DOHH2 (cell line): ENCODE data around the gene RENBP.

Source experiments
- H3F3A ChIP-seq: fragments of 200-600 bp; sonication (generic), shearing (Covaris generic); 2 replicates; pipeline ENCODE4 v1.6.0; 2016; ENCODE audit warnings: antibody characterized with exemption, mild to moderate bottlenecking; ENCODE audit not compliant: control insufficient read depth, insufficient read depth
- H3K27ac ChIP-seq: fragments of 200-600 bp; sonication (generic); 2 replicates; pipeline ENCODE4 v1.5.1; 2014; ENCODE audit warnings: low read depth, mild to moderate bottlenecking, low read length, moderate library complexity
- H3K27me3 ChIP-seq: fragments of 200-600 bp; sonication (generic); 2 replicates; pipeline ENCODE4 v1.6.1; 2014; ENCODE audit warnings: mild to moderate bottlenecking, low read length, mixed read lengths; ENCODE audit not compliant: control insufficient read depth
- H3K36me3 ChIP-seq: fragments of 200-600 bp; sonication (generic); 2 replicates; pipeline ENCODE4 v1.6.1; 2014; ENCODE audit warnings: mild to moderate bottlenecking, low read length, moderate library complexity, mixed read lengths; ENCODE audit not compliant: control insufficient read depth
- H3K4me1 ChIP-seq: fragments of 200-600 bp; sonication (generic); 2 replicates; pipeline ENCODE4 v1.6.1; 2014; ENCODE audit warnings: mild to moderate bottlenecking, low read length, mixed read lengths; ENCODE audit not compliant: control insufficient read depth
- H3K4me2 ChIP-seq: fragments of 200-600 bp; sonication (generic); 2 replicates; pipeline ENCODE4 v1.6.0; 2014; ENCODE audit warnings: mild to moderate bottlenecking, low read length, moderate library complexity
- H3K4me3 ChIP-seq: fragments of 200-600 bp; sonication (generic); 2 replicates; pipeline ENCODE4 v1.5.1; 2014; ENCODE audit warnings: mild to moderate bottlenecking, low read length, mixed read lengths
- H3K79me2 ChIP-seq: fragments of 200-600 bp; sonication (generic); 2 replicates; pipeline ENCODE4 v1.6.1; 2014; ENCODE audit warnings: mild to moderate bottlenecking, low read length, mixed read lengths; ENCODE audit not compliant: control insufficient read depth
- H3K9me2 ChIP-seq: fragments of 200-600 bp; sonication (generic); replicated peaks from 2 replicates; pipeline ENCODE4 v1.6.1; 2014; ENCODE audit warnings: mild to moderate bottlenecking, low read length, mixed read lengths; ENCODE audit not compliant: control insufficient read depth
- H3K9me3 ChIP-seq: fragments of 200-600 bp; sonication (generic); 2 replicates; pipeline ENCODE4 v1.6.1; 2014; ENCODE audit warnings: antibody characterized with exemption, low read length, mixed read lengths; ENCODE audit not compliant: control insufficient read depth, insufficient read depth
- H4K20me1 ChIP-seq: fragments of 200-600 bp; sonication (generic); 2 replicates; pipeline ENCODE4 v1.6.0; 2014; ENCODE audit warnings: low read depth, mild to moderate bottlenecking, antibody characterized with exemption, low read length, moderate library complexity; ENCODE audit not compliant: control insufficient read depth, insufficient read depth
- EZH2phosphoT487 ChIP-seq: fragments of 200-600 bp; sonication (generic); IDR thresholded peaks from 2 replicates; pipeline ENCODE4 v1.6.1; 2017; ENCODE audit warnings: borderline replicate concordance, mild to moderate bottlenecking, antibody characterized with exemption, low read length, moderate library complexity, mixed read lengths
- TF ChIP-seq, protein P1 (sequence below): fragments of 200-600 bp; sonication (generic); IDR thresholded peaks from one replicate; pipeline ENCODE4 v1.5.1; 2014; ENCODE audit warnings: antibody characterized with exemption, mild to moderate bottlenecking, low read depth, low read length; ENCODE audit not compliant: poor library complexity, severe bottlenecking

Gene RENBP

DNA sequence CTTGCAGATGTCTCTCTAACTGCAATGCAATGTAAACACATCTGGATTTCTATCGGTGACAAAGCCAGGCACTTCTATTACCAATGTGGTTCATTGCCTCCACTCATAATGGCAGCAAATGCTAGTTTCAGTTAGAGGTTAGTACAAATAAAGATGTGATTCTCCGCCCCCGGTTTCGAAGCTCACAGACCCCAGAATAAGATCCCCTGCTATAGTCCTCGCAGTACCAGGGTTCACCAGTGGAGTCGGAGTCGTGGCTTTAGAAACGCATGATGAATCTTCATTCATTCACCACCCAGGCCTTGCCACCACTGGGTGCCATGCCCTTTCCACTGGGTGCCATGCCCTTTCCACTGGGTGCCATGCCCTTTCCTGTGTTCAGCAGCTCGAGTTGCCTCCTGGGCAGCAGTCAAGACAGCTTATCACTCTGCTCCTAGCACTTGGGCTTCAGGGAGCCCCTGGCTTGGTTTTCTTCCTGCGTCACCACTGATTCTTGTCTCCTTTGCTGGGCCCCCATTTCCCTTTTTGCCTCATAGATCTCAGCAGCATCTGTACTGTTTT is 6.1 kb downstream of the RENBP start:
- Histone ChIP-seq H3K36me3 (peaks cover 5% of the 10 kb centered on the region; the same call in 1 of the 2 replicates), H3F3A (no peaks in the 10 kb centered on the region), H3K79me2 (peaks cover 21% of the 10 kb centered on the region), H4K20me1 (no peaks in the 10 kb centered on the region), H3K9me3 (no peaks in the 10 kb centered on the region), H3K27me3 (no peaks in the 10 kb centered on the region), H3K4me2 (no peak overlapping the region), H3K4me3 (no peak overlapping the region), H3K4me1 (peaks cover 11% of the 10 kb centered on the region), H3K9me2 (no peaks in the 10 kb centered on the region), H3K27ac (no peak overlapping the region)
- TF ChIP-seq, protein P1, sequence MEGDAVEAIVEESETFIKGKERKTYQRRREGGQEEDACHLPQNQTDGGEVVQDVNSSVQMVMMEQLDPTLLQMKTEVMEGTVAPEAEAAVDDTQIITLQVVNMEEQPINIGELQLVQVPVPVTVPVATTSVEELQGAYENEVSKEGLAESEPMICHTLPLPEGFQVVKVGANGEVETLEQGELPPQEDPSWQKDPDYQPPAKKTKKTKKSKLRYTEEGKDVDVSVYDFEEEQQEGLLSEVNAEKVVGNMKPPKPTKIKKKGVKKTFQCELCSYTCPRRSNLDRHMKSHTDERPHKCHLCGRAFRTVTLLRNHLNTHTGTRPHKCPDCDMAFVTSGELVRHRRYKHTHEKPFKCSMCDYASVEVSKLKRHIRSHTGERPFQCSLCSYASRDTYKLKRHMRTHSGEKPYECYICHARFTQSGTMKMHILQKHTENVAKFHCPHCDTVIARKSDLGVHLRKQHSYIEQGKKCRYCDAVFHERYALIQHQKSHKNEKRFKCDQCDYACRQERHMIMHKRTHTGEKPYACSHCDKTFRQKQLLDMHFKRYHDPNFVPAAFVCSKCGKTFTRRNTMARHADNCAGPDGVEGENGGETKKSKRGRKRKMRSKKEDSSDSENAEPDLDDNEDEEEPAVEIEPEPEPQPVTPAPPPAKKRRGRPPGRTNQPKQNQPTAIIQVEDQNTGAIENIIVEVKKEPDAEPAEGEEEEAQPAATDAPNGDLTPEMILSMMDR, result no peak
- TF ChIP-seq EZH2phosphoT487, result no peak

DNA sequence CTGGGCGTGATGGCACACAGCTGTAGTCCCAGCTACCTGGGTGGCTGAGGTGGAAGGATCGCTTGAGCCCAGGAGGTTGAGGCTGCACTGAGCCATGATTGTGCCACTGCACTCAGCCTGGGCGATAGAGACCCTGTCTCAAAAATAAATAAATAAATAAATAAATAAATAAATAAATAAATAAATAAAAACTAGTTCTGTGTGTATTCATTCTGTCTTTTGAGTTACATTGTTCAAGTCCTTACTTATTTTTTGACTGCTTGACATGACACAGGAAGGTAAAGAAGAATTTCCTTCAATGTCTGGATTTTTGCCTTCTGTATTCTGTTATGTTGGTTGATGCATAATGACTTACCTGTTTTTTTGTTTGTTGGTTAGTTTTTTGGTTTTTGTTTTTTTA is 7.4 kb downstream of the RENBP start:
- Histone ChIP-seq H3K9me2 (no peaks in the 10 kb centered on the region), H3F3A (no peaks in the 10 kb centered on the region), H3K27ac (no peak overlapping the region), H3K4me3 (no peak overlapping the region), H3K36me3 (peaks cover 14% of the 10 kb centered on the region), H3K27me3 (no peaks in the 10 kb centered on the region), H3K4me1 (peaks cover 11% of the 10 kb centered on the region), H3K4me2 (no peak overlapping the region), H4K20me1 (no peaks in the 10 kb centered on the region), H3K79me2 (peaks cover 27% of the 10 kb centered on the region), H3K9me3 (no peaks in the 10 kb centered on the region)
- TF ChIP-seq EZH2phosphoT487, result no peak
- TF ChIP-seq, protein P1, result no peak

DNA sequence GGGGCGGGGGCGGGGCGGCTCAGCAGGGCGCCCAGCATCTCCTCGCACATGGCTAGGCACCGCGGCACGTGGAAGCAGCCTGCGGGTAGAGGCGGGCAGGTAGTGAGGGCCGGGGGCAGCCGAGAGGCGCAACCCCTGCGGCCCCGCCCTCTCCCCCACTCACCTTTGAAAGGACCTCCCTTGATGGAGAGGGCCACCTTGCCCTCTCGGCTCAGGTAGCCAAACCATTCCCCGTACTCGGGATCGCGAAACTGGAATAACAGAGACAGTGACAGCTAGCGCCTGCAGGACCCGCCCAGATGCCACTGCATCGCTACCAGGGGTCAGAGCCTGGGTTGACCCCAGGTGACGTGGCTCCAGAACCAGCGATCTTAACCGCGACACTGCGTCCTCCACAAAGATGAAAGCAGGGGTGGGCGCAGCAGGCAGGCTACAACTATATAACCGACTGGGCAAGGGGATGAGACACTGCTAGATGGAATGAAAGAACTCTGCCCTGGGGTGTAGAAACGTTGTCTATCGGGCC is 9.1 kb downstream of the RENBP start:
- H3K27me3 ChIP-seq, result no peaks in the 10 kb centered on the region
- H4K20me1 ChIP-seq, result no peaks in the 10 kb centered on the region
- no peak overlapping the region for H3K27ac ChIP-seq
- H3F3A ChIP-seq, result no peaks in the 10 kb centered on the region
- H3K4me3 ChIP-seq, result peak overlapping the region; percentile 79
- peaks cover 11% of the 10 kb centered on the region for H3K4me1 ChIP-seq
- no peaks in the 10 kb centered on the region for H3K9me2 ChIP-seq
- H3K4me2 ChIP-seq, result peak overlapping the region; percentile 84
- no peaks in the 10 kb centered on the region for H3K9me3 ChIP-seq
- no peak for TF ChIP-seq EZH2phosphoT487
- TF ChIP-seq, protein P1, result no peak
- peaks cover 29% of the 10 kb centered on the region for H3K79me2 ChIP-seq
- peaks cover 31% of the 10 kb centered on the region for H3K36me3 ChIP-seq
